Gastroesophageal sphincter (tissue), 4 donors: ENCODE measurements around the gene COA8. TPM values are rescaled to one million over a fixed set of nuclear protein-coding genes. Genes with fewer than 3 reads are reported as not detected.
A peak's percentile ranks its signal among the peaks of the same experiment; 100 is the strongest.

Experiments used
- ATAC-seq: fragments of 150-250 bp; one replicate; pipeline ENCODE4 v1.9.1; 2016; ENCODE audit warnings: mild to moderate bottlenecking, moderate library complexity
- H3K27ac ChIP-seq, 4 donors: fragments of 200-600 bp; sonication (generic) in 3 of 4; 1 replicate in 3 of 4; 2 replicates in 1 of 4; pipeline ENCODE4 v1.5.1; 2016 to 2019
- H3K27me3 ChIP-seq: fragments of 200-600 bp; sonication (generic); one replicate; pipeline ENCODE4 v1.5.1; 2019
- H3K36me3 ChIP-seq, 2 donors: fragments of 200-600 bp; sonication (generic); one replicate each; pipeline ENCODE4 v1.5.1; 2019; ENCODE audit warnings: control low read depth in 1 of 2
- H3K4me1 ChIP-seq, 3 donors: fragments of 200-600 bp; sonication (generic); 1 replicate in 2 of 3; 2 replicates in 1 of 3; pipeline ENCODE4 v1.5.1; 2016 to 2019; ENCODE audit warnings: control low read depth in 2 of 3
- H3K4me3 ChIP-seq, 2 donors: fragments of 200-600 bp; sonication (generic); one replicate each; pipeline ENCODE4 v1.5.1; 2019; ENCODE audit warnings: mild to moderate bottlenecking in 1 of 2, moderate library complexity in 1 of 2
- H3K9me3 ChIP-seq, 3 donors: fragments of 200-600 bp; sonication (generic); one replicate each; pipeline ENCODE4 v1.5.1; 2017 to 2019; ENCODE audit warnings: control low read depth in 2 of 3
- EP300 ChIP-seq: sonication (generic); formaldehyde crosslinking; IDR thresholded peaks from one replicate; pipeline ENCODE4 v1.6.1; 2017; ENCODE audit warnings: antibody characterized with exemption, mild to moderate bottlenecking
- POLR2A ChIP-seq, 2 donors: fragments of 450-650 bp; IDR thresholded peaks; one replicate each; pipeline ENCODE4 v1.6.1; 2017; ENCODE audit warnings: antibody characterized with exemption in 2 of 2, mild to moderate bottlenecking in 2 of 2, moderate library complexity in 1 of 2
- POLR2AphosphoS5 ChIP-seq: sonication (generic); formaldehyde crosslinking; IDR thresholded peaks from one replicate; pipeline ENCODE4 v1.6.1; 2017; ENCODE audit warnings: antibody characterized with exemption
- WGBS, 2 donors: methylation state at CpG; one replicate each; pipeline ENCODE4 v1.1.5; 2018; ENCODE audit warnings: low coverage in 1 of 2; 5-methylcytosine and 5-hydroxymethylcytosine counted together
- total RNA-seq, 4 donors: library from RNA; depleted of rRNA; stranded (reverse); fragments of >200 nt; gene quantifications; one replicate each; pipeline ENCODE4 v1.1.0, GENCODE V29; 2016
- TF ChIP-seq, protein P1 (sequence below), 4 experiments: fragments of 200-600 bp in 2 of 4; fragments of 450-650 bp in 2 of 4; sonication (generic) in 1 of 4; IDR thresholded peaks; one replicate each; pipeline ENCODE4 v1.5.1; 2017 to 2019; ENCODE audit warnings: antibody characterized with exemption in 4 of 4, mild to moderate bottlenecking in 2 of 4, moderate library complexity in 2 of 4

The COA8 gene
- total RNA-seq, 4 donors from 2014 or later = 25.8 to 41.4 (median 28.4) TPM

DNA sequence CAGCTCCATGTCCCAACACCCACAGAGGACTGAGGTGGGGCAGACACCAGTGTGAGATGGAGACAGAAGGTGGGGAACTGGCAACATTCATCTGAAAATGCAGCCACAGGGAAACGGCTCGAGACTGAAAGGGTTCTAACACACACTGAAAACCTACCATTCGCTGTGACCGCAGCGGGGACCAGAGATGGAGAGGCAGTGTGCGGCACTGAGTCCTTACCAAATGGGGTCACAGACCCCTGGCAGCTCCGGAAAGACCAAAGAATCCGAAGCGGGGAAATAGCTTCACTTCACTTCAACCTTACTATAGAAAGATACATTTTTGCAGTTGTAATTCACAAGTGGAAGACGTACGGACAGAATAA, 9.9 kb upstream of the COA8 start:
- ATAC-seq = no peak
- Histone ChIP-seq H3K4me3 (no peak overlapping the region), H3K27ac (peak overlapping the region; percentile 92 to 99 (median 97)), H3K9me3 (no peaks in the 10 kb centered on the region), H3K27me3 (no peaks in the 10 kb centered on the region), H3K36me3 (peaks cover 0 to 3% of the 10 kb centered on the region in 2 donors), H3K4me1 (peaks cover 3 to 97% (median 60%) of the 10 kb centered on the region in 3 donors)
- TF ChIP-seq POLR2AphosphoS5 = no peak
- TF ChIP-seq, protein P1, sequence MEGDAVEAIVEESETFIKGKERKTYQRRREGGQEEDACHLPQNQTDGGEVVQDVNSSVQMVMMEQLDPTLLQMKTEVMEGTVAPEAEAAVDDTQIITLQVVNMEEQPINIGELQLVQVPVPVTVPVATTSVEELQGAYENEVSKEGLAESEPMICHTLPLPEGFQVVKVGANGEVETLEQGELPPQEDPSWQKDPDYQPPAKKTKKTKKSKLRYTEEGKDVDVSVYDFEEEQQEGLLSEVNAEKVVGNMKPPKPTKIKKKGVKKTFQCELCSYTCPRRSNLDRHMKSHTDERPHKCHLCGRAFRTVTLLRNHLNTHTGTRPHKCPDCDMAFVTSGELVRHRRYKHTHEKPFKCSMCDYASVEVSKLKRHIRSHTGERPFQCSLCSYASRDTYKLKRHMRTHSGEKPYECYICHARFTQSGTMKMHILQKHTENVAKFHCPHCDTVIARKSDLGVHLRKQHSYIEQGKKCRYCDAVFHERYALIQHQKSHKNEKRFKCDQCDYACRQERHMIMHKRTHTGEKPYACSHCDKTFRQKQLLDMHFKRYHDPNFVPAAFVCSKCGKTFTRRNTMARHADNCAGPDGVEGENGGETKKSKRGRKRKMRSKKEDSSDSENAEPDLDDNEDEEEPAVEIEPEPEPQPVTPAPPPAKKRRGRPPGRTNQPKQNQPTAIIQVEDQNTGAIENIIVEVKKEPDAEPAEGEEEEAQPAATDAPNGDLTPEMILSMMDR (IDR thresholded peaks at IDR 0.05) = no peak
- TF ChIP-seq EP300 = no peak
- no peak for TF ChIP-seq POLR2A (IDR thresholded peaks at IDR 0.05)
- 77 to 90% methylated on average over 11 of the region's 11 CpGs for WGBS, 2 donors

DNA sequence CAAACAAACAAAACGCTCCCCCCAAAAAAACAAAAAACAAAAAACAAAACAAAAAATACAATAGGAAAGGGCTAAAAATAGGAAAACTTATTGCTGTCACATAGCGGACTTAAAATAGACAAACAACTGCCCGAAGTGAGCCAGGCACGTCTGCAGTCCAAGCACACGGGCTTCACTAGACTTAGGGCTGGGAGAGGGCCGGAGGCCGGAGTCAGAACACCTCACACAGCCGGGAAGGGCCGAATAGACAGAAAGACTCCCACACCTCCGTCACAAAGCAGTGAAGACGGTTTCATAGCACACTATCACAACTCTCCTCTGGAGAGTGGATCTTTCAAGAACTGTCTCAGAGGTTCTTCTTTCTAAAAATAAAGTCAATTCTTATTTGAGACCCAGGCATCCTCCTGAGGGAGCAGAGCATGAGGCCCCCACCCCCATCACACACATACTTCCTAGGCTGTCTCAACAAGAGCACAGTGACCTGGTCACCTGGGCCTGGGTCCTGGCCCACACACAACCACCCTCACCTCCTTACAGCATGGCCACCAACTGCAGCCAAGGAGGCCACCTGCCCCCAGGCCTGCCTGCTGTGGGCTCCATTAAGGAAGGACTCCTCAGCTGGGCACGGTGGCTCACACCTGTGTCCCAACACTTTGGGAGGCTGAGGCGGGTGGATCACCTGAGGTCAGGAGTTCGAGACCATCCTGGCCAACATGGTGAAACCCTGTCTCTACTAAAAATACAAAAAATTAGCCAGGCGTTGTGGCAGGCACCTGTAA, 7.0 kb upstream of the COA8 start:
- no peaks in the 10 kb centered on the region for H3K9me3 ChIP-seq
- H3K27ac ChIP-seq = peak overlapping the region; percentile 11 to 99 (median 94)
- WGBS, 2 donors = 40 to 44% methylated on average over 11 to 12 of the region's 15 CpGs
- ATAC-seq = no peak
- no peak overlapping the region for H3K4me3 ChIP-seq
- TF ChIP-seq POLR2A (IDR thresholded peaks at IDR 0.05) (no peak), POLR2AphosphoS5 (no peak), EP300 (no peak)
- TF ChIP-seq, protein P1 (IDR thresholded peaks at IDR 0.05) = no peak
- H3K4me1 ChIP-seq = peaks cover 6 to 97% (median 49%) of the 10 kb centered on the region in 3 donors
- H3K27me3 ChIP-seq = no peaks in the 10 kb centered on the region
- peaks cover 0 to 20% of the 10 kb centered on the region in 2 donors for H3K36me3 ChIP-seq

DNA sequence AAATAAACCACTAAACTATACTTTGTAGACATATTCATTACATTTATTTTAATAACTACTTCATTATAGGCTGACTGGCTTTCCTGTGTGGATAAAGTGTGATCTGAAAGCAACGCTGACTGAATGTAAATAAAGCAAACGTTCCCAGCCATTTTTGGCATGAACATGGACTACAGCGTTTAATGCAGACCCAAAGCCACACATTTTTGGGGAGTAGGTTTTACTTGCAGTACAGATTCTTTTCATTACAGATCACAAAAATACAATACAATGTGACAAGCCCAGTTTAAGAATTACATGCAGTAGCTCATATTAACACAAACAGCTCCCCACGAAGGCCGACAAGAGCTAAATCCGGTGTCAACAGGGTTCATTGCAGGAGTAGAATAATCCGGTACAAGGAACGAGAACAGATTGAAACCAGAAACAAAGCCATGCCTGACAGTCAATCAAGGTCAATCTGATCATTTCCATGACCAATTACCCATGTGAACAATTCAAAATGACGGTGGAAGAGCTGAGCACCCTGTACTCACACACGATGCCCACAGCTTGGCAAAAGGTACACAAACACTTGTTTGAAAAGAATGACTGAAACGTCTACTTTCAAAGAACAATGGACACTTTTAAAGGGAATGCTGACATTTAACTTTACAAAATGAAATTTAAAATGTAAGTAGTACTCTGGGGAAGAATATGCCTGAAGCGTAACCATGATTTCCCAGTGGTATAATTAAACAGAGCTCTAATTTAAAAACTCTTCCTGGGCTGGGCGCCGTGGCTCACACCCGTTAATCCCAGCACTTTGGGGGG, 5.6 kb upstream of the COA8 start:
- H3K4me1 ChIP-seq = peaks cover 12 to 94% (median 48%) of the 10 kb centered on the region in 3 donors
- peak overlapping the region; percentile 72 to 96 (median 88) for H3K27ac ChIP-seq
- 31 to 34% methylated on average over 15 of the region's 15 CpGs for whole genome bisulfite sequencing, 2 donors
- peaks cover 0 to 20% of the 10 kb centered on the region in 2 donors for H3K36me3 ChIP-seq
- H3K4me3 ChIP-seq = no peak overlapping the region
- H3K9me3 ChIP-seq = no peaks in the 10 kb centered on the region
- no peak for ATAC-seq
- TF ChIP-seq POLR2A (IDR thresholded peaks at IDR 0.05) = no peak
- TF ChIP-seq EP300 = no peak
- TF ChIP-seq, protein P1 (IDR thresholded peaks at IDR 0.05) = no peak
- TF ChIP-seq POLR2AphosphoS5 = no peak
- H3K27me3 ChIP-seq = no peaks in the 10 kb centered on the region

DNA sequence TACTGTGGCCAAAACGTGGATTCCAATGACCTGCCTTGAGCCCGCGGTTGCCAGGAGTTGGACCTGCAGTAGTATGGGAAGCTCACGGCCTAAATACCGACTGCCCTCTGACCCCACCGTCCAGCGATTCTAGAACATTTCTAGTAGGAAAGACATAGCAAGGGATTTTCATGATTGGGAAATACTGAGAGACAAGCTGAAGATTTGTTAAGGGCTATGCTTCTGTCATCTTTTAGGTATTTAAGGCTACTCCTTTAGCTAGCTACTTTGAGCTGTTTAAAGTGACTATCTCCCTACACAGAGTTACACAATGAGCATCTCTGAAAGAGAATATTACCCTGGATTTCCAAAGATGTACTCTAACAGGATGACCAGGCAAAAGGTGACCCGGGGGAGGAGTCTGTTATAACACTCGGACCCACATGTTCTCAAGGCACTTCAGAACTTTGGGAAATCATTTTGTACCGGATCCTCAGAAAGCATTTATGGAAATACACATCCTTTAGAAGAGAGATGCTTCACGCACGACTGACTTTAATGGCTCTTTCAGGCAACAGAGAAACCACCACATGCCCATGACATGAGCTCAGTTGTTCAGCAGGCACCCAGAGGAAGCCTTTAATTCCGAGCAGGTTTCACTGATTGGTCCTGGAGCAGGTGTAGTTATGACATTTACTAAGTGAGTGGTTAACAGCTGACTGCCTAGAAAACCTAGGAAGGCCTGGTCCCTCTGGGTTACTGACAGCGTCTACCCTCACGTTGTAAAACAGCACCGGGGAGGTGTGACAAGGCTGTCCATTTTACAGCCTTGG, 4.5 kb upstream of the COA8 start:
- WGBS, 2 donors = 67 to 73% methylated on average over 13 to 15 of the region's 16 CpGs
- no peaks in the 10 kb centered on the region for H3K9me3 ChIP-seq
- peak; percentile 74 for ATAC-seq
- peak overlapping the region; percentile 72 to 96 (median 88) for H3K27ac ChIP-seq
- no peak overlapping the region for H3K4me3 ChIP-seq
- peaks cover 9 to 84% (median 39%) of the 10 kb centered on the region in 3 donors for H3K4me1 ChIP-seq
- TF ChIP-seq, protein P1 (IDR thresholded peaks at IDR 0.05) = no peak
- TF ChIP-seq POLR2AphosphoS5 = peak; percentile 59
- H3K27me3 ChIP-seq = no peaks in the 10 kb centered on the region
- H3K36me3 ChIP-seq = peaks cover 0 to 20% of the 10 kb centered on the region in 2 donors
